Measurements from ENCODE around the gene PSTPIP2.

DNA sequence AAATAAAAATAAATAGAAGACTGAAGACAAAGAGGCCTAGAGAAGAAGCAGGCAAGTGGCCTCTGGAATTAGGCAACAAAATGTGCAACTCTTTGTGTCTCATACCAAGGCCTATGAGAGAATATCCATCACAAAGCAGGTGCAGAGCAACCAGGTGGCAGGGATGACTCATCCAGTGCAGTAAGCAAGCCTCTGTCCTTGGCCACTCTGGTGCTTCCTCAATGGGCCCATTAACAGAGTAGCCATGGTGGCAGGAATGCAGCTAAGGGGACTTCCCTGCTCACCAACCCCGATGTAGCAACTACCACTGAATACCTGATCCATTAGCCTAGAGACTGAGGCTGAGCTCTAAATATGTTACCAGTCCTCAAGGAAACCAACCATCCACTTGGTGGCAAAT lies 94.0 kb downstream of the PSTPIP2 start:
- TF ChIP-seq POLR2A (IDR thresholded peaks at IDR 0.05; ENCODE audit: low read length) (no peak), GATA1 (IDR thresholded peaks at IDR 0.05; ENCODE audit: low read depth, low read length) (no peak)

Measured in erythroblast (primary cell).